Raji (cell line): ENCODE data around the gene FGF5.

Experiments
- POLR2A ChIP-seq: IDR thresholded peaks from 2 replicates; pipeline ENCODE4 v1.6.1; 2011; ENCODE audit warnings: low read depth, low read length, control low read depth; ENCODE audit not compliant: insufficient read depth

FGF5 gene

DNA sequence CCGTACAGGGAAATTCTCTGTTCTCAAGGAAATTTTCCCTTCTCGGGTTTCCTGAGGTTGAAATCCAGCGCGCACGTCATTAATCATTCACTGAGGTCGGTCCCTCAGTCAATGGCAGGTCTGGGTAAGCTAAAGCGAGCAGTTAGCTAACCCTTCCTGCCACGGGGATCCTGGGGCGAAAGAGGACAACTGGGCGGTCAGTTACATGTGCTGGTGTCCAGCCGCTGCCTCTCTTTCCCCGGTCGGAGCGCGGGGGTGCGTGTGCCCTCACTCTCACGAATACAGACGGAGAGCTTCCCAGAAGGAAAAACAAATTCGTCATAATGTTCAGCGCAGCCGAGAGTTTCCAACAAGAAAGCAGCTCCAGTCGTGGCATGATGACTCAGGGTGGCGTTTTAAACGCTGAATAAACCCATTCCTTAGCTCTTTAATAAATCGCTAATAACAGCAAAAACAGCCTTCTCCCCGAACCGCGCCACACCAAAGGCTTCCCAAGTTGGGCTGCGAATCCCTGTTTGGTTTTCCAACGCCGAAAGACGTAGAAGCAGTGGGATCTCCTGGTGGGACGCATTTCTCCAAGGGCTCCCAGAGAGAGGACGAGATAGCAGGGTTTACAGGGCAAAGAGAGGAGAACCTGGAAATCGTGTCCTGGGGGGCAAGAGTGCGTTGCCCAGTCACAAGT lies 752 bp upstream of the FGF5 start:
- no peak for TF ChIP-seq POLR2A

DNA sequence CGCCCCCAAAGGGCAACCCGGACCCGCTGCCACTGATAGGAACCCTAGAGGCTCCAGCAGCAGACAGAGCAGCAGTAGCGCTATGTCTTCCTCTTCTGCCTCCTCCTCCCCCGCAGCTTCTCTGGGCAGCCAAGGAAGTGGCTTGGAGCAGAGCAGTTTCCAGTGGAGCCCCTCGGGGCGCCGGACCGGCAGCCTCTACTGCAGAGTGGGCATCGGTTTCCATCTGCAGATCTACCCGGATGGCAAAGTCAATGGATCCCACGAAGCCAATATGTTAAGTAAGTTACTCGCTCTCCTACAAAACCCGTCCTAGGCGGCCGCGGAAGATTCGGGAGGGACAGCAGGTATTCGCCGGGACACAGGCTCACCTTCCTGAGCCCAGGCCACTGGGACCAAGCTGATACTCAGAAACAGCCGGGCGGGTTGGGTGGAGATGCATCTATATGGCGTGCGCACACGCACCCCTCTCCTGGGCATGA lies 477 bp downstream of the FGF5 start:
- TF ChIP-seq POLR2A: no peak

DNA sequence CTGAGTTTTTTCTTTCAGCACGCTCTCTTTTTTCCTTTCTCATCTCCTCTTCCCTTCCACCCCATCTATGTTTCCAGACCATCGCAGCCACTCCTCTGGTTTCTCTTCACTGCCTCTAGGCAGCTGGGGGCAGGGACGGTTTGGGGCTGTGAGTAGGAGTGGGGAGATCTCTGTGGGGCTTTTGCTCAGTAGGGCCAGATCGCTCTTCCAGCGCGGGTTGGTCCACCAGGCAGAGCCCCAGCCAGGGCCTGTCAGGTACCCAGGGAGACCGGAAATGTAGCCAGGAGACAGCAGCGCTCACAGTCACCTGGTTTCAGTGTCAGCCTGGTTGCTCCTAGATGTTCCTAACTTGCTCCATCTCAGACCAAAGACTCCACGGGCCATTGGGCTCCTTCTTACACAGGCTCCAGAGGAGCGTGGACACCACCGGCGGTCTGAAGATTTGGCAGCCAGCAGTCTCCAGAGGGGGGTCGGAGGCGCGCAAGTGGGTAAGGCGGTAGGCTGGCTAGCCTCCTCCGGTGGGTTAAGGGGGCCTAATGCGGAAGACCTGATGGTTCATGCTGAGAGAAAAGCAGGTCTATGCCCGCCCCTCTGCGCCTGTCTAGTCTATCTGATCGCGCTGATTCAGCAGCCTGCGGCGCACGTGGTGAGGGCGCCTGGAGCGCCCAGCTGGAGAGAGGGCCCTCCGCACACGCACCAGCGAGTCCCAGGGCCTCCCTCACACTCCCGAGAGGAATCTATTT lies 1.8 kb downstream of the FGF5 start:
- no peak for TF ChIP-seq POLR2A

DNA sequence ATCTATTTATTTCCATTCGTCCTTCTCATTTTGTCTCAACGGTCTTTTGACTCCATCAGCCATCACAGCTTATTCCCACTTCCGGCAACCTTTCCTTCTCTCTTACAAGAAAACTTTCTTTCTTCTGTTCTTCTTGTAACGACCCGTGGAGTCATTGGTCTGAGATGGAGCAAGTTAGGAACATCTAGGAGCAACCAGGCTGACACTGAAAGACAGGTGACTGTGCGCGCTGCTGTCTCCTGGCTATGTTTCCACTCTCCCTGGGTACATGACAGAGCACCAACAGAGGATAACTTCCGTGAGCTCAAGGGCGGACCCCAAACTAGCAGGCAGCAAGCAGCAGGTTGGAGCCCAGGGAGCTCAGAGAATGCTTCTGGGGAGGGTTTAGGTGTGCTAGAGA lies 2.5 kb downstream of the FGF5 start:
- TF ChIP-seq POLR2A: no peak

DNA sequence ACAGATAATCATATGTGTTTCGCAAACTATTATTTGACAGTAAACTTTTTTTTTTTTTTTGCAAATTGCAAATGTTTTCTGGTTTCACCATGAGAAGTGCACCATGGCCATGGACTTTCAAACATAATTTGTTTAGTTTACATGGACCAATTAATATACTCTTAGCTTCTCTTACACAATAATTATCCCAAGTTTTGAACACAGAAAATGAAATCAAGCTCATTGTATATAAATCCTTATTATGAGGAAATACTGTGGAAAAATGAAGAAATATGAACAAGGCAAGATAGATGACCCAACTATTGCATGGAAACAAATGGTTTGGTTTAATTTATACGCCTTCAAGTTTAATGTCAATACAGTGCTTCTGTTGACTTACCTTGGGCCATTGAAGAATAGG lies 3.9 kb downstream of the FGF5 start:
- TF ChIP-seq POLR2A: no peak

DNA sequence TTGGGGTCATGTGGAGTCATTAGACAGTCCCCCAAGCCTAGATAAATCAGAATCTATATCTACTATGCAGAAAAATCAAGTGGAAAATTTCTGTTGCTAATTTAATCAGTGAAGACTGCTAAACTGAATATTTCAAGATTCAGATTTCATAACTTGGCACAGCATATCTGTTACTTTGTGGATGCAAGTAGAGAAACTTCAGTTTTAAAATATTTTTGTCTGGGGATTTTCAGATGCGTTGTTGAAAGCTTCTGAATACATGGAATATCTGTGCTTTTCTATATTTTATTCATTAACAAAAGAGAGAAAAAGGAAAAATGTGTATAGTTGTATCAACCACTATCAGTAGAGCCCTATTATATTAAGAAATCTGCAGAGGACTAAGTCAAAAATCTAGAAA lies 4.4 kb downstream of the FGF5 start:
- TF ChIP-seq POLR2A: no peak

DNA sequence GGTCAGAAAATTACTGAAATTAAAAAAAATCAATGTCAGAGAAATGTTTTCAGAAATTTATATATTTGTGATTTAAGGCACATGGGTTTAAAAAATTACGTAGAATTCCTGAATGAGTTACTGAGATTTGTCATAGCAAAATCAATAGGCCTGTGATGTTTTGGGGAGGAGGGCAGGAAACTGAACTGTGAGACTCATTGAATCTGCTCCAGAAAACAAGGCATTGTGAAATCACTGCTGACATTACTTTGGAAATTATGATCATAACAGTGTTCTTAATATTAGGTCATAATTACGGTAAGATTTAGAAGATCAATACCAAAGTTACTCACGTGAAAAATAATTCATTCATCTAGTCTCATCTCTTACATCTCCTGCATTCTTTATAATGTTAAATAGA lies 5.3 kb downstream of the FGF5 start:
- no peak for TF ChIP-seq POLR2A

DNA sequence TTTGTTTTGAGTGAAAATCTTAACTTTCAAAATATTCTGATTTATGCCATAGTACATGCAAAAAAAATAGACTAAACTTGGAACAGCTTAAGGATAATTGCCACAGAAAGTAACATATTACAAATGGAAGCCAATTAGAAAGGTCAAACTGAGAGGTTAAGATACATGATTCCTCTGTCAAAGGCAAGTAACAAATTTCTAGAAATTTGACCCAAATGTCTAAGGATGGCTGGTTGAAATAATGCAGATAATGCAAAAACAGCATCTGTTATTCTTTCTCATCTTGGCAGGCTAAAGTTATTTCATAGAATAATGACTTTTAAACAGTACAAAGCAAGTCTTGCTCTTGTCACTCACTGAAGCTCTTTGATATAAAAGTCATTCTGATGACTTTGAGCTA lies 10.5 kb downstream of the FGF5 start:
- no peak for TF ChIP-seq POLR2A

DNA sequence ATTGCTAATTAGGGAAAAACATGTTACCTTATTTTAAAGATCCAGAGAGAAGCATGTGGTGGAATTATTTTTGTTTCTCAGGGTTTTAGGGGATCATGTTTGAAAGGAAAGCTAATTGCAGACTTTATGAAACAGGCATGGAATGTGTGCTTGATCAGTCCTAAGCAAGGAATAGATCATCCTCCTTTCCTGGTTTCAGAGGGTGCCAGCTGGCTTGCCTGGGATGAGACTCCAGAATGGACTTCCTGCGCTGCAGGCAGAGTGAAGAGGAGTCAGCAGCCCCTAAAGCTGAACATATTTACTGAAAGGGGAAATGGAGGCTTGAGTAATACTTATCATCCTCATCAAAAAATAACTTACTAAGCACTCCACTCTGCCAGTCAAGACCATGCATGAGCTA lies 13.3 kb downstream of the FGF5 start:
- no peak for TF ChIP-seq POLR2A

DNA sequence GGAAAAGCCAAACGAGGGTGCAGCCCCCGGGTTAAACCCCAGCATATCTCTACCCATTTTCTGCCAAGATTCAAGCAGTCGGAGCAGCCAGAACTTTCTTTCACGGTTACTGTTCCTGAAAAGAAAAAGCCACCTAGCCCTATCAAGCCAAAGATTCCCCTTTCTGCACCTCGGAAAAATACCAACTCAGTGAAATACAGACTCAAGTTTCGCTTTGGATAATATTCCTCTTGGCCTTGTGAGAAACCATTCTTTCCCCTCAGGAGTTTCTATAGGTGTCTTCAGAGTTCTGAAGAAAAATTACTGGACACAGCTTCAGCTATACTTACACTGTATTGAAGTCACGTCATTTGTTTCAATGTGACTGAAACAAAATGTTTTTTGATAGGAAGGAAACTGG lies 20.0 kb downstream of the FGF5 start:
- TF ChIP-seq POLR2A: no peak

DNA sequence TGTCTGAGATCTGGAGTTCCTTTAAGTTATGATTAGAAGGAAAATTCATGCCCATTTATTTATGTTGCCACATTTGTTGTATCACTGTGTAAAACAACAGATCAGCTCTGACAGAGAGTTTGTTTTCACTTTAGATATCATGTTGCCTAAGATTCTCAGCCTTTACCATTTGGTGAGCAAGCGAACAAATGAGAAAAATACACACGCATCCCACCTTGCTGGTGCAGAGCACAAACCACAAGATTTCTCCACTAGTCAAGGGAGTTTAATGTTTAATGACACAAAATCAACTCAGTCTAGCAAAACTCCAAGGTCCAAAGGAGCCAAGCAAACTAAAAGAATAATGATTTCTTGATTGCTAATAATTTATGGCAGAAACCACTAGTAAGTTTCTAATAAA lies 27.7 kb downstream of the FGF5 start:
- no peak for TF ChIP-seq POLR2A

DNA sequence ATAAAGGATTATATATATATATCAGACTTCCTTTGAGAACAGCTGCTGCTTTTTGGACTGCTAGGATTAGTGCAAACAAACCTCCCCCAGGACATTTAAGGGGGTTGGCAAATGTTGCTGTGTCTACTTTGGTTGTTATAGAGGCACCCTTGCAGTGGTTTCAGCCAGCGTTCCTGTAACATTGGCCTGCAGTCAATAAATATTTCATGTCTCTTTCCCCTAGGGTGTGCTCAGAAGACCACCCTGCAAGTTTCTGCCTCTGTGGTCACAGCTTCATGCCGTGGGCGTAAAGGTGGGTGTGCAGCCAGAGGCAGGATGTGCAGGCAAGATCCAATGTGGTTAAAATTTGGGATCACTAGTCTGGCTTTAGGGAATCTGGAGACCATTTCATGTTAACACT lies 28.9 kb downstream of the FGF5 start:
- no peak for TF ChIP-seq POLR2A

DNA sequence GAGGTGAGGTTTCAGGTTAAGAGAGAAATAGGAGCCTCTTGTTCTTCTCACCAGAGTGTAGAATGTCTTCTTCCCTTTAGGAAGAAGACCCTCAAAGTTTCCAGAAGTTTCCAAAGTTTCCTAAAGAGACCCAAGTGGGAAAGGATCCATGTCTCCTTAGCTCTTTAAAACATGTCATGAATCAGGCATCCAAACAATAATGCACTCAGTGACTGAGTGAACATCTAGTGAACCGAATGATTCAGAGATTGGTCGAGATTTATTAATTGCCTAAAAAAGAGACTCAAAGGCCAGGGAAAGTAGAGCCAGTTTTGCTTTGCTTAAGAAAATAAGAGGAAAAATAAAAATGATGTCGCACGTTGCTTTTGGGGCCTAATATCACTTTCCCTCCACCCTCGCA lies 29.4 kb downstream of the FGF5 start:
- TF ChIP-seq POLR2A: no peak

DNA sequence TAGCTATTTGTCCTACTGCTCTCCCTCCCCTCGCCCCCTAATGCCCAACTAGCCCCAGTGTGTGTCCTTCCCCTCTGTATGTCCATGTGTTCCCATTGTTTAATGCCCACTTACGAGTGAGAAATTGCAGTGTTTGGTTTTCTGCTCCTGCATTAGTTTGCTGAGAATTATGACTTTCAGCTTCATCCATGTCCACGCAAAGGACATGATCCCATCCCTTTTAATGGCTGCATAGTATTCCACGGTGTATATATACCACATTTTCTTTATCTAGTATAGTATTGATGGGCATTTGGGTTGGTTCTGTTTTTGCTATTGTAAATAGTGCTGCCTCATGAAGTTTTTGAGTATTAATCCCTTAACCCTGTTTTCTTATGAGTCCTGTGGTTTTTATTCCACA lies 35.4 kb downstream of the FGF5 start:
- TF ChIP-seq POLR2A: no peak

DNA sequence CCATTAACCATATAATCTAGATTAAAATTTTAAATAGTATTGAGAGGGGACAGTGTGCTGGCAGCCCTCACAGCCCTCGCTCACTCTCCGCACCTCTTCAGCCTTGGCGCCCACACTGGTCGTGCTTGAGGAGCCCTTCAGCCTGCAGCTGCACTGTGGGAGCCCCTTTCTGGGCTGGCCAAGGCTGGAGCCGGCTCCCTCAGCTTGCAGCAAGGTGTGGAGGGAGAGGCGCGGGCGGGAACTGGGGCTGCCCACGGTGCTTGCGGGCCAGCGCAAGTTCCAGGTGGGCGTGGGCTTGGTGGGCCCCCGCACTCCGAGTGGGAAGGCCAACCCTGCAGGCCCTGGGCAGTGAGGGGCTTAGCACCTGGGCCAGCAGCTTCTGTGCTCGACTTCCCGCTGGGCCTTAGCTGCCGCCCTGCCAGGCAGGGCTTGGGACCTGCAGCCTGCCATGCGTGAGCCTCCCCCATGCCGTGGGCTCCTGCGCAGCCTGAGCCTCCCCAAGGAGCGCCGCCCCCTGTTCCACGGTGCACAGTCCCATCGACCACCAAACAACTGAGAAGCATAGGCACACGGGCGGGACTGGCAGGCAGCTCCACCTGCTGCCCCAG lies 36.3 kb downstream of the FGF5 start:
- no peak for TF ChIP-seq POLR2A

DNA sequence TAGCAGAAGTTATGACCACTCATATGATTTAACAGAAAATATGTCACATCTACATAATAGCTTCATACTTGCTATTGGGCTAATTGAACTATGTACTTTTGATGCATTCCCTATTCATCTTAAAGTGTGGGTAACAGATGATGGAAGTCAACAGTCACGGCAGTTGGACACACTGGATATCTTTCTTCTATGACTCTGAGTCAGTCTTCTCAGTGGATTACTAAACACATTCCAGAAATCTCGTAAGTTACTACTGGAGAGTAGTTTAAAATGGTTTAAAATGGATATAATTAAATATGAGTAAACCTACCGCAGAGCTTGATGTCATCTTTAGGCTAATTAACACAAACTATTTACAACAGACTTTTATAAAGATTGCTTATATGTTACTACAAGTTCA lies 39.0 kb downstream of the FGF5 start:
- TF ChIP-seq POLR2A: no peak
